Stimulated activated CD4-positive, alpha-beta T cell treated with anti-CD3 and anti-CD28 coated beads, Interleukin-4, amount 100 ng/mL, for 4 hours (primary cell): ENCODE results near the gene P3H4.

Experiments
- DNase-seq, 2 experiments: peaks; one replicate each; pipeline ENCODE4 v3.0.0-alpha.2; 2020

P3H4 gene

GRCh38 chr17:41769346-41769862 is 42.3 kb downstream of the P3H4 start:
- DNase-seq = no peak

- no peak for DNase-seq
These were observed 43.0 kb downstream of the P3H4 start for GRCh38 chr17:41768682-41769288.

- no peak for DNase-seq
These were observed 44.3 kb downstream of the P3H4 start for GRCh38 chr17:41767324-41768042.

- DNase-seq = no peak
These were observed 45.6 kb downstream of the P3H4 start for GRCh38 chr17:41766135-41766534.

- no peak for DNase-seq
These were observed 48.4 kb downstream of the P3H4 start for GRCh38 chr17:41763327-41763726.

- DNase-seq = no peak
These were observed 48.9 kb downstream of the P3H4 start for GRCh38 chr17:41762841-41763240.

GRCh38 chr17:41762391-41762790 is 49.4 kb downstream of the P3H4 start:
- no peak for DNase-seq

- no peak for DNase-seq
These were observed 50.9 kb downstream of the P3H4 start for GRCh38 chr17:41760878-41761277.

- no peak for DNase-seq
These were observed 53.1 kb downstream of the P3H4 start for GRCh38 chr17:41758601-41759000.

- no peak for DNase-seq
These were observed 57.7 kb downstream of the P3H4 start for GRCh38 chr17:41754066-41754465.
